ENCODE results near the gene BCL2L14. TPM values are rescaled to one million over a fixed set of nuclear protein-coding genes. Genes with fewer than 3 reads are reported as not detected.

BCL2L14 gene
- total RNA-seq, 1 experiment from 2014 or later, result not detected

DNA sequence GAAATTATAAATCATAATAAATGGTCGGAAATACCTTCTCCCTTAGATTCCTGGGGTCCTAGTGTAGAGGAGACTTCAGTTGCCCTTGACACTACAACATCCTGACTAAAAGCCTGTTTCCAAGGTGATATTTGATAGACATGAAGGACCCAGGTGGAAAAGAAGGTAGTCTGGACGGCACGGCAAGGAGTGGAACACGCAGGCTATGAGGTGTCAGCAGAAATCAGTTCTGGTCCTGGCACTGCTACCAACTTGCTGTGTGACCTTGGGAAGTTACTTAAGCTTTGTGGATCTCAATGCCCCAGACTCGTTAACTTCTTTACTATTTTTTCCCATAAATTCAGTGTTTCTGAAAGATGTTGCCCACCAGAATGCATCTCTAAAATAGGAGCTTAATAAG lies 36.9 kb upstream of the BCL2L14 start:
- no peak for DNase-seq (ENCODE audit: low spot score)
- peaks cover 5% of the 10 kb centered on the region for H3K4me1 ChIP-seq (ENCODE audit: insufficient read depth, low read length, poor library complexity, severe bottlenecking)
- H3K4me3 ChIP-seq (ENCODE audit: low read depth, low read length, poor library complexity, severe bottlenecking), result no peak overlapping the region
- no TSS peak for BruUV-seq (replicated peaks)
- intact Hi-C loops (cut with micrococcal nuclease; ENCODE audit: unreplicated experiment), result loop anchor here (1.0 to 10.0 kb wide), 5 partner anchors 453 to 1259 kb away; no protein-coding TSS in a partner anchor
- H3K36me3 ChIP-seq (ENCODE audit: insufficient read depth, low read length, poor library complexity, severe bottlenecking), result no peaks in the 10 kb centered on the region
- no peaks in the 10 kb centered on the region for H3K9me3 ChIP-seq (ENCODE audit: low read depth, low read length, poor library complexity, severe bottlenecking)
- no peak for TF ChIP-seq EZH2 (IDR thresholded peaks at IDR 0.05; ENCODE audit: borderline replicate concordance, low read depth, low read length, poor library complexity, severe bottlenecking)
- TF ChIP-seq, protein P1, sequence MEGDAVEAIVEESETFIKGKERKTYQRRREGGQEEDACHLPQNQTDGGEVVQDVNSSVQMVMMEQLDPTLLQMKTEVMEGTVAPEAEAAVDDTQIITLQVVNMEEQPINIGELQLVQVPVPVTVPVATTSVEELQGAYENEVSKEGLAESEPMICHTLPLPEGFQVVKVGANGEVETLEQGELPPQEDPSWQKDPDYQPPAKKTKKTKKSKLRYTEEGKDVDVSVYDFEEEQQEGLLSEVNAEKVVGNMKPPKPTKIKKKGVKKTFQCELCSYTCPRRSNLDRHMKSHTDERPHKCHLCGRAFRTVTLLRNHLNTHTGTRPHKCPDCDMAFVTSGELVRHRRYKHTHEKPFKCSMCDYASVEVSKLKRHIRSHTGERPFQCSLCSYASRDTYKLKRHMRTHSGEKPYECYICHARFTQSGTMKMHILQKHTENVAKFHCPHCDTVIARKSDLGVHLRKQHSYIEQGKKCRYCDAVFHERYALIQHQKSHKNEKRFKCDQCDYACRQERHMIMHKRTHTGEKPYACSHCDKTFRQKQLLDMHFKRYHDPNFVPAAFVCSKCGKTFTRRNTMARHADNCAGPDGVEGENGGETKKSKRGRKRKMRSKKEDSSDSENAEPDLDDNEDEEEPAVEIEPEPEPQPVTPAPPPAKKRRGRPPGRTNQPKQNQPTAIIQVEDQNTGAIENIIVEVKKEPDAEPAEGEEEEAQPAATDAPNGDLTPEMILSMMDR (conservative IDR thresholded peaks at IDR 0.05; ENCODE audit: low read depth, low read length), result no peak
- H3K27ac ChIP-seq (ENCODE audit: low read depth, low read length, poor library complexity, severe bottlenecking), result no peak overlapping the region
- CTCF ChIA-PET, result interaction anchor here (1.3 to 3.4 kb wide), 3 partner anchors 451 to 527 kb away, joined by 5 to 48 read pairs (median 8); no protein-coding TSS in a partner anchor
- H3K27me3 ChIP-seq (replicated peaks; ENCODE audit: insufficient read depth, low read depth, low read length, poor library complexity), result no peaks in the 10 kb centered on the region
- POLR2A ChIA-PET (ENCODE audit: low non-redundant PET), result no interaction called here

DNA sequence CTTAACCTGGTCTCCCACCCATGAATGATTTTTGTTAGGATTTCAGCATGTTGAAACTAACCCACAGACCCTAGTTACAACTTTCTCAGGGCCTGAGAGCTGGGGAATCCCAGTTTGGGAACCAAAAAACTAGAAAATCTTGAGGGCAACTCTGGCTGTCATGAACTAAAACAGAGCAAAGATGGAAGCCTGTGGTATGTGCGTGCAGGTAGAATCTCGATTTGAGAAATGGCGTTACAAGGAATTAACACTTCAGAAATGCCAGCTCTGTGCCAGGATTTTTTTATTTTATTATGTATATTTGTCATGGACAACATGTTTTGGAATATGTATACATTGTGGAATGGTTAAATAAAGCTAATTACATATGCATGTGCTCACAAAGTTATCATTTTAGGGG lies 36.4 kb upstream of the BCL2L14 start:
- CTCF ChIA-PET, result interaction anchor here (3.4 kb wide), 1 partner anchor 454 kb away, joined by 48 read pairs; no protein-coding TSS in a partner anchor
- POLR2A ChIA-PET (ENCODE audit: low non-redundant PET), result no interaction called here
- no peaks in the 10 kb centered on the region for H3K27me3 ChIP-seq (replicated peaks; ENCODE audit: insufficient read depth, low read depth, low read length, poor library complexity)
- DNase-seq (ENCODE audit: low spot score), result no peak
- BruUV-seq (replicated peaks), result no TSS peak
- no peak for TF ChIP-seq EZH2 (IDR thresholded peaks at IDR 0.05; ENCODE audit: borderline replicate concordance, low read depth, low read length, poor library complexity, severe bottlenecking)
- TF ChIP-seq, protein P1 (conservative IDR thresholded peaks at IDR 0.05; ENCODE audit: low read depth, low read length), result no peak
- no peaks in the 10 kb centered on the region for H3K36me3 ChIP-seq (ENCODE audit: insufficient read depth, low read length, poor library complexity, severe bottlenecking)
- H3K27ac ChIP-seq (ENCODE audit: low read depth, low read length, poor library complexity, severe bottlenecking), result no peak overlapping the region
- no peaks in the 10 kb centered on the region for H3K9me3 ChIP-seq (ENCODE audit: low read depth, low read length, poor library complexity, severe bottlenecking)
- peaks cover 5% of the 10 kb centered on the region for H3K4me1 ChIP-seq (ENCODE audit: insufficient read depth, low read length, poor library complexity, severe bottlenecking)
- no peak overlapping the region for H3K4me3 ChIP-seq (ENCODE audit: low read depth, low read length, poor library complexity, severe bottlenecking)
- intact Hi-C loops (cut with micrococcal nuclease; ENCODE audit: unreplicated experiment), result loop anchor here (2.0 to 10.0 kb wide), 3 partner anchors 537 to 1260 kb away; no protein-coding TSS in a partner anchor

DNA sequence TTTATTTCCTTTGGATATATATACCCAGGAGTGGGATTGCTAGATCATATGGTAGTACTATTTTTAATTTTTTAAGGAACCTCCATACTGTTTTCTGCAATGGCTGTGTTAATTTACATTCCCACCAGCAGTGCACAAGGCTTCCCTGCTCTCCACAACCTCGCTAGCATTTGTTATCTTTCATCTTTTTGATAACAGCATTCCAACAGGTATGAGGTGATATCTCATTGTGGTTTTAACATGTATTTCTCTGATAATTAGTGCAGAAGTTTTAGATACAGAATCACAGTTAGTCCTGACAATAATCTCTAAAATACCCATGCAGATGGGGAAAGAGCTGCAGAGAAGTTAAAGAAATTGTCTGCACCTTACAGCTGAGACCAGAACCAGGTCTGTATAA lies 35.5 kb upstream of the BCL2L14 start:
- Histone ChIP-seq H3K27me3 (replicated peaks; ENCODE audit: insufficient read depth, low read depth, low read length, poor library complexity) (no peaks in the 10 kb centered on the region), H3K9me3 (ENCODE audit: low read depth, low read length, poor library complexity, severe bottlenecking) (no peaks in the 10 kb centered on the region), H3K36me3 (ENCODE audit: insufficient read depth, low read length, poor library complexity, severe bottlenecking) (no peaks in the 10 kb centered on the region), H3K27ac (ENCODE audit: low read depth, low read length, poor library complexity, severe bottlenecking) (no peak overlapping the region), H3K4me3 (ENCODE audit: low read depth, low read length, poor library complexity, severe bottlenecking) (no peak overlapping the region), H3K4me1 (ENCODE audit: insufficient read depth, low read length, poor library complexity, severe bottlenecking) (peaks cover 5% of the 10 kb centered on the region)
- intact Hi-C loops (cut with micrococcal nuclease; ENCODE audit: unreplicated experiment), result loop anchor here (1.0 to 10.0 kb wide), 3 partner anchors 292 to 1260 kb away; no protein-coding TSS in a partner anchor
- ChIA-PET CTCF (interaction anchor here (1.8 kb wide), 1 partner anchor 293 kb away, joined by 13 read pairs; no protein-coding TSS in a partner anchor), POLR2A (ENCODE audit: low non-redundant PET) (no interaction called here)
- no TSS peak for BruUV-seq (replicated peaks)
- no peak for DNase-seq (ENCODE audit: low spot score)
- no peak for TF ChIP-seq EZH2 (IDR thresholded peaks at IDR 0.05; ENCODE audit: borderline replicate concordance, low read depth, low read length, poor library complexity, severe bottlenecking)
- TF ChIP-seq, protein P1 (conservative IDR thresholded peaks at IDR 0.05; ENCODE audit: low read depth, low read length), result no peak

Data from A673 (cell line).